ENCODE measurements around the gene GFOD1.
"Not testable (repeated sequence)": the region's sequence is repeated elsewhere in the genome, so short reads cannot be mapped to it uniquely, and the experiment has no call there.

DNA sequence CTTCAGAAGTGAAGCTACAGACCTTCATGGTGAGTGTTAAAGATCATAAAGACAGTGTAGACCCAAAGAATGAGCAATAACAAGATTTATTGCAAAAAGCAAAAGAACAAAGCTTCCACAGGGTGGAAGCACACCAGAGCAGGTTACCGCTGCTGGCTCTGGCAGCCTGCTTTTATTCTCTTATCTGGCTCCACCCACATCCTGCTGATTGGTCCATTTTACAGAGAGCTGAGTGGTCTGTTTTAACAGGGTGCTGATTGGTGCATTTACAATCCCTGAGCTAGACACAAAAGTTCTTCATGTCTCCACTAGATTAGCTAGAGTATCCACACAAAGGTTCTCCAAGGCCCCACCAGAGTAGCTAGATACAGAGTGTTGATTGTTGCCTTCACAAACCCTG is 23.0 kb upstream of the GFOD1 start:
- TF ChIP-seq SP1 (IDR thresholded peaks at IDR 0.05); FOXM1 (IDR thresholded peaks at IDR 0.05; ENCODE audit: borderline replicate concordance); BHLHE40 (IDR thresholded peaks at IDR 0.05; ENCODE audit: borderline replicate concordance); NFRKB (IDR thresholded peaks at IDR 0.05); CTBP1 (IDR thresholded peaks at IDR 0.05; ENCODE audit: borderline replicate concordance); ARNT (IDR thresholded peaks at IDR 0.05); SUZ12 (IDR thresholded peaks at IDR 0.05); FOXK2 (IDR thresholded peaks at IDR 0.05); ELF4 (IDR thresholded peaks at IDR 0.05): not testable (repeated sequence)
